Measurements from ENCODE around the gene HYAL4.
A peak's percentile ranks its signal among the peaks of the same experiment; 100 is the strongest.
"Not testable (repeated sequence)": the region's sequence is repeated elsewhere in the genome, so short reads cannot be mapped to it uniquely, and the experiment has no call there.

HYAL4 gene, protein sequence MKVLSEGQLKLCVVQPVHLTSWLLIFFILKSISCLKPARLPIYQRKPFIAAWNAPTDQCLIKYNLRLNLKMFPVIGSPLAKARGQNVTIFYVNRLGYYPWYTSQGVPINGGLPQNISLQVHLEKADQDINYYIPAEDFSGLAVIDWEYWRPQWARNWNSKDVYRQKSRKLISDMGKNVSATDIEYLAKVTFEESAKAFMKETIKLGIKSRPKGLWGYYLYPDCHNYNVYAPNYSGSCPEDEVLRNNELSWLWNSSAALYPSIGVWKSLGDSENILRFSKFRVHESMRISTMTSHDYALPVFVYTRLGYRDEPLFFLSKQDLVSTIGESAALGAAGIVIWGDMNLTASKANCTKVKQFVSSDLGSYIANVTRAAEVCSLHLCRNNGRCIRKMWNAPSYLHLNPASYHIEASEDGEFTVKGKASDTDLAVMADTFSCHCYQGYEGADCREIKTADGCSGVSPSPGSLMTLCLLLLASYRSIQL

DNA sequence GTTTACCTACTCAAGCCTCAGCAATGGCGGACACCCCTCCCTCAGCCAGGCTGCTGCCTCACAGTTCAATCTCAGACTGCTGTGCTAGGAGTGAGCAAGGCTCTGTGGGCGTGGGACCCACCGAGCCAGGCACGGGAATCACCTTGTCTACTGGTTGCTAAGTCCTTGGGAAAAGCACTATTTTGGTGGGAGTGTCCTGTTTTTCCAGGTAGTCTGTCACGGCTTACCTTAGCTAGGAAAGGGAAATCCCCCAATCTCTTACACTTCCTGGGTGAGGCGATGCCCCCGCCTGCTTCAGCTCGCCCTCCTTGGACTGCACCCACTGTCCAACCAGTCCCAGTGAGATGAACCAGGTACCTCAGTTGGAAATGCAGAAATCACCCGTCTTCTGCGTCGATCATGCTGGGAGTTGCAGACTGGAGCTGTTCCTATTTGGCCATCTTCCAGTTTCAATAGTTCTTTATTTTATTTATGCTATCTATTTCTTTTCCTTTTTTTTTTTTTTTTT lies at the start of gene HYAL4:
Gene HYAL4 (plus strand): TSS at position 458 of the 508 bp plus-strand sequence. CDS start 23,105 bp downstream, outside the sequence.
- intact Hi-C loops (cut with DNase I): no loop called here
- DNase-seq: no peak

- DNase-seq: no peak
- intact Hi-C loops (cut with DNase I): no loop called here
Observed at GRCh38 chr7:123795917-123796316, 49.1 kb upstream of the HYAL4 start.

- intact Hi-C loops (cut with DNase I): no loop called here
Observed at GRCh38 chr7:123796568-123796967, 48.4 kb upstream of the HYAL4 start.

DNA sequence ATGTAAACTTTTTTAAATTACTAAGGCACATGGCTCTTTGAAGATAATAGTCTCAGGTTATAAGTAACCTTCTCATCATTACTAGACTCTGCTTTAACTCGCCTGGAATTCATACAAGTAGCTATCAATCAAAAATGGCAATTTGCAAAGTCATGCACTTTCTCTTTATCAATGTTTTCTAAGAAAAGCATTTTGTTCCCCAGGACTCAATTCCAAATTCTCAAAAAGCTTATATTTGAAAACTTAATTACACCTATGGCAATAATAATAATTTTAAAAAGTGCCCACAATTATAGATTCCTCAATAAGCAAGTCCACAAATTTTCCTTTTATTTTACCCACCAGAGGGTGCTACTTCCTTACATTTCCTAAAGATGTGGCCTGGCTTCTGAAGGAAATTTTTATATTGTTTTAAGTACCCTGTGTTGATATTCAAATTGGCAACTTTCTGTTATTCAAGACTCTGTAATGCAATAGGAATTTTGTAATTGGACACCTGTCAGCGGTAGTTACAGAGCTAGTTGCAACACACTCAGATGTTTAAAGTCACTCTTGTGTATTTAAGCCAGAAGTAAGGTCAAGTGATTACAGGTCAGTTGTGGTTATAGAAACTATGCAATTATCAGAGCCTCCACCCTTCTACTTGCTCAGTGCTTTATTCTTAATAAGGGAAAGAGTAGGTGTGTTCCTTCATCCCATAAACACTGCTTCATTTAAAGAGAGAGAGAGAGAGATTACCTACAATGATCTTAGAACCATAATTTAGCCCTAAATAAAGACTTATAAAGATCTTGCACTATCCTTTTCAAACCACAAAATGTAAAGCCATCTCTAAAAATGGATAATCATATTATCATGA lies 47.1 kb upstream of the HYAL4 start:
- intact Hi-C loops (cut with DNase I): no loop called here
- DNase-seq: peak in 2 of 42 donors; percentile 3 to 25

More at GRCh38 chr7:123796568-123796967, 48.4 kb upstream of the HYAL4 start:
- no peak for DNase-seq

GRCh38 chr7:123798532-123799188 lies 46.3 kb upstream of the HYAL4 start:
- intact Hi-C loops (cut with DNase I): no loop called here
- DNase-seq: no peak

DNA sequence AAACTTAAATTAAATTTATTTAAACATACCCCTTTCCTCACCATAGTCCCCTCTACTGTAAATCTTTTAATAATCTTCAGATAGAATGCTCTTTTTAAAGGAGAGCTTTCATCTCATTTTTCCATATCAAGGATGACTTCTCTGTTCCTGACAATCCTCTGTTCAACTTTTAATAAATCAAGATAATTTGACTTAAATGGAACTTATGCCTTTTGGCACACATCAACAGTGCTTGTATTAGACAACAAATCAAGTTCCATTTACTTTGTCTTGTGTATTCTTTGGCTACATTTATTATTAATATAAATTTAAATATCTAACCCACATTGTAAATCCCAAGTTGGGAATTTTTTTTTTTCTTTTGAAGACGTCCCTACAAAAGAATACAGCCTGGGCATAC lies 42.7 kb upstream of the HYAL4 start:
- intact Hi-C loops (cut with DNase I): no loop called here
- DNase-seq: no peak

- intact Hi-C loops (cut with DNase I): no loop called here
- no peak for DNase-seq
Observed at GRCh38 chr7:123805287-123805686, 39.7 kb upstream of the HYAL4 start.

DNA sequence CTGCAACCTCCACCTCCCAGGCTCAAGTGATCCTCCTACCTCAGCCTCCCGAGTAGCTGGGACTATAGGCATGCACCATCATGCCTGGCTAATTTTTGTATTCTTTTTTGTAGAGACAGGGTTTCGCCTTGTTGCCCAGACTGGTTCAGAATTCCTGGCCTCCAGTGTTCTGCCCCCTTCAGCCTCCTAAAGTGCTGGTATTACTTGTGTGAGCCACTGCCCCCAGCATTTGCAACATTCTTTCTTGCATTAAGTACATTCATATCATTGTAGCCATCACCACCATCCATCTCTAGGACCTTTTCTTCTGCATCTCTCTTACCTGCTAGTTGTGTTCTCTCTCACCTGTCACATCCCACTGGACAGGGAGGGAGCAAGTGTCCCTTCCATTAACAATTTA lies 35.5 kb upstream of the HYAL4 start:
- DNase-seq: no peak
- intact Hi-C loops (cut with DNase I): no loop called here

DNA sequence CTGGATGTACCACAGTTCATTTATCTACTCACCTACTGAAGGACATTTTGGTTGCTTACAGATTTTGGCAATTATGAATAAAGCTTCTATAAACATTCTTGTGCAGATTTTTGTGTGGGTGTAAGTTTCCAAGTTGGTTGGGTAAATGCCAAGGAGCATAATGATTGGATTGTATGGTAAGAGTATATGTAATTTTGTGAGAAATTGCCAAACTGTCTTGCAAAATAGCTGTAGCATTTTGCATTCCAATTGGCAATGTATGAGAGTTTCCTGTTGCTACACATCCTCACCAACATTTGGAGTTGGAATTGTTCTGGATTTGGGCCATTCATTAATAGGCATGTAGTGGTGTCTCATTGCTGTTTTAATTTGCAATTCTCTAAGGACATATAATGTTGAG lies 33.9 kb upstream of the HYAL4 start:
- intact Hi-C loops (cut with DNase I): no loop called here
- no peak for DNase-seq

DNA sequence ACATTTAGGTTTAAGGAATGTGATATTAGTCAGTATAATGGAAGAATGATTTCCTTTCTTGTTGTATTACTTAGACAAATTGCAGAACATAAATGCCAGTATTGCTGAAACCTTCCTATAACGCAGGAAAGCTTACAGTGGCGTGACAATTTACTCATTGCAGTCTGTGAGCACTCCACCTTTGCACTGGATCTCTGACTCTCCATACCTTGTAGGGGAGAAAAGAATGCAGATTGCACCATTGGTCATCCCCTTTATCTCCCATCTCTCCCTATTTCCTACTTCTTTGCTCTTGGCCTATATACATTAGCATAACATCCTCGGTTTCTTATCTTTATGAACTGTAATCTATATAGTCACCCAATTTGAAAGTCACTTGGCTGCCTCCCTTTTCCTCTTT lies 28.1 kb upstream of the HYAL4 start:
- intact Hi-C loops (cut with DNase I): no loop called here
- no peak for DNase-seq

DNA sequence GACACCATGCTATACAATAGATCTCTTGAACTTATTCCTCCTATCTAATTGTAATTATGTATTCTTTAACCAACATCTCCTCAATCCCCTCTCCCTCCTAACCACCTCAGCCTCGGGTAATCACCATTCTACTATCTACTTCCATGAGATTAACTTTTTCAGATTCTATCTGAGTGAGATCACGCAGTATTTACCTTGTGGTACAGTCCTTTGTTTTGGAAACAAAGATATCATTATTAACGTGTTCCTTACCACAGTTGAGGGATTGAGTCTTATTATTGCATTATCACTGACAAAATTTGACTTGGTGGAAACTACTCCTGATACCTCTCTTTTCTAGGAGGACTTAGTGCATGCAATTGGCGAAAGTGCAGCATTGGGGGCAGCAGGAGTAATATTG lies 26.0 kb upstream of the HYAL4 start:
- intact Hi-C loops (cut with DNase I): no loop called here
- no peak for DNase-seq

DNA sequence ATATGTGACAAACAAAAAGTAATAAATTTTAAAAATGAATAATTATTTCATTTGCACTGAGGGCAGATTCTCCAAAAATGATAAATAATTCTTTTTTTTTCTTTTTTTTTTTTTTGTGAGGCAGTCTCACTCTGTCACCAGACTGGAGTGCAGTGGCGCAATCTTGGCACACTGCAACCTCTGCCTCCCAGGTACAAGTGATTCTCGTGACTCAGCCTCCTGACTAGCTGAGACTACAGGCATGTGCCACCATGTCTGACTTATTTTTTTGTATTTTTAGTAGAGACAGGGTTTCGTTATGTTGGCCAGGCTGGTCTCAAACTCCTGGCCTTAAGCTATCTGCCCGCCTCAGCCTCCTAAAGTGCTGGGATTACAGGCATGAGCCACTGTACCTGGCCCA lies 25.2 kb upstream of the HYAL4 start:
- intact Hi-C loops (cut with DNase I): not testable (repeated sequence)

GRCh38 chr7:123820864-123821263 lies 24.1 kb upstream of the HYAL4 start:
- no peak for DNase-seq
- intact Hi-C loops (cut with DNase I): no loop called here

More for the DNA sequence above, 25.2 kb upstream of the HYAL4 start:
- not testable (repeated sequence) for DNase-seq

- DNase-seq: no peak
- intact Hi-C loops (cut with DNase I): no loop called here
Observed at GRCh38 chr7:123821320-123821719, 23.6 kb upstream of the HYAL4 start.

DNA sequence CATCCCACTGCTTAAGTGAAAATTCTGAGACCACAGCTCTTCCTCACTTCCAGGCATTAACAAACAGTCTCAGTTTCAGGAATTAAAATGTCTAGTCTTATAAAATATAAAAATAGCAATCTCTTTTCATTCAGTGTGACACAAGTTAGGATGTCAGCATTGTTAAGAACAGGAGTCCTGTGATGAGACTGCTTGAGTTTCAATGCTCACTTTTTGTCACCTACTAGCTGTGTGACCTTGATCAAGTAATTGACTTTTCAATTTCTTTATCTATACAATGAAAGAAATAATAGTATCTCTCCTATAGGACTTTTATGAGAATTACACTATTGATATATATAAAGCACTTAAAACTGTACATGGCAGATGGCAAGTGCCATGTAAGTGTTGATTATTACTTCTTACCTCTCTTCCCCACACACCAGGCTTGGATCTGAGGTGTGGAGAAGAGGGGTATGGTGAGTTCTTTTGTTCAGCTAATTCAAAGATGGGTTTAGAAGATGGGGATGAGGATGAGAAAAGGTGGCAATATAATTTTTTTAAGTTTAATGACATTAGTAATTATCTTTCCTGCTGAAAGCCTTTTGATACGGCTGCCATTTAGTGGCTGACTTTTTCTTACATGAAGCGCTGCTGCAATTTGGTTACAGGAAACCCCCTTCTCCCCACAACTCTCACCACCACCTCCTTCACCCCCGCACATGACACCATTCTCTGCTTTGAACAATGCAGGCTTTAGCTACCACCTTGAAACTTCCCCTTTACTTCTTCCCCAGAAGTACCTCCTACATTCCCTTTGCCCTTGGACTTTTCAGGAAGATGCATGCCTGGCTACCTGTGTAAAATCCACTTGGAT lies 20.8 kb upstream of the HYAL4 start:
- intact Hi-C loops (cut with DNase I): no loop called here
- no peak for DNase-seq

DNA sequence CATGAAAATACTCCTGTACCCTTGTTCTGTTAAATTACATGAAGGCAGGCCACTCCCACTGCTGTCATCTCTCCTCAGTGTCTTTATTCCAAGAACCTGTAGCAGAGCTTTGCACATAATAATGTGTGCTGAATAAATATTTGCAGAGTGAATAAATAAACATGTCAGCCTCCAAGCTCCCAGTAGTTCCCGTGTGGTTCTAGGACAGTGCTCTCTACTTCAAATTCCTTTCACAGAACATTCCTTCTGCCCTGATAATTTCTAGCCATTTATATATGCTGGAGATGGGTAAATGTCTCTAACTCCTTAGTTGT lies 20.3 kb upstream of the HYAL4 start:
- intact Hi-C loops (cut with DNase I): no loop called here
- DNase-seq: no peak

- intact Hi-C loops (cut with DNase I): no loop called here
- DNase-seq: no peak
Observed at GRCh38 chr7:123828805-123829204, 16.2 kb upstream of the HYAL4 start.

- intact Hi-C loops (cut with DNase I): no loop called here
- no peak for DNase-seq
Observed at GRCh38 chr7:123836656-123837055, 8.3 kb upstream of the HYAL4 start.

- intact Hi-C loops (cut with DNase I); DNase-seq: not testable (repeated sequence)
Observed at GRCh38 chr7:123839106-123839505, 5.9 kb upstream of the HYAL4 start.
